Fibroblast of peridontal ligament (primary cell): ENCODE data around the gene BBOF1.

ENCODE experiments used
- DNase-seq: peaks from one replicate; pipeline ENCODE4 v3.0.0-alpha.2; 2010; ENCODE audit errors: extremely low read depth

The BBOF1 gene

GRCh38 chr14:74089251-74090020 lies 70.3 kb downstream of the BBOF1 start:
- no peak for DNase-seq

- DNase-seq: no peak
Measured at GRCh38 chr14:74105381-74105780, 86.2 kb downstream of the BBOF1 start.

GRCh38 chr14:74109369-74109768 lies 90.2 kb downstream of the BBOF1 start:
- peak; percentile 23 for DNase-seq

GRCh38 chr14:74111395-74112216 lies 92.5 kb downstream of the BBOF1 start:
- DNase-seq: peak; percentile 80
